HL-60 (cell line): Measurements from ENCODE around the gene COL4A2.

Experiments used
- POLR2AphosphoS5 ChIP-seq: IDR thresholded peaks from 2 replicates; pipeline ENCODE4 v1.6.1; 2012; ENCODE audit warnings: low read depth
- TF ChIP-seq, protein P1 (sequence below): IDR thresholded peaks from one replicate; pipeline ENCODE4 v1.5.1; 2011; ENCODE audit warnings: low read length, control low read depth, inconsistent platforms; ENCODE audit not compliant: insufficient read depth
- TF ChIP-seq, protein P2 (sequence below): IDR thresholded peaks from 2 replicates; pipeline ENCODE4 v1.6.1; 2012; ENCODE audit warnings: low read depth; ENCODE audit not compliant: insufficient replicate concordance

DNA sequence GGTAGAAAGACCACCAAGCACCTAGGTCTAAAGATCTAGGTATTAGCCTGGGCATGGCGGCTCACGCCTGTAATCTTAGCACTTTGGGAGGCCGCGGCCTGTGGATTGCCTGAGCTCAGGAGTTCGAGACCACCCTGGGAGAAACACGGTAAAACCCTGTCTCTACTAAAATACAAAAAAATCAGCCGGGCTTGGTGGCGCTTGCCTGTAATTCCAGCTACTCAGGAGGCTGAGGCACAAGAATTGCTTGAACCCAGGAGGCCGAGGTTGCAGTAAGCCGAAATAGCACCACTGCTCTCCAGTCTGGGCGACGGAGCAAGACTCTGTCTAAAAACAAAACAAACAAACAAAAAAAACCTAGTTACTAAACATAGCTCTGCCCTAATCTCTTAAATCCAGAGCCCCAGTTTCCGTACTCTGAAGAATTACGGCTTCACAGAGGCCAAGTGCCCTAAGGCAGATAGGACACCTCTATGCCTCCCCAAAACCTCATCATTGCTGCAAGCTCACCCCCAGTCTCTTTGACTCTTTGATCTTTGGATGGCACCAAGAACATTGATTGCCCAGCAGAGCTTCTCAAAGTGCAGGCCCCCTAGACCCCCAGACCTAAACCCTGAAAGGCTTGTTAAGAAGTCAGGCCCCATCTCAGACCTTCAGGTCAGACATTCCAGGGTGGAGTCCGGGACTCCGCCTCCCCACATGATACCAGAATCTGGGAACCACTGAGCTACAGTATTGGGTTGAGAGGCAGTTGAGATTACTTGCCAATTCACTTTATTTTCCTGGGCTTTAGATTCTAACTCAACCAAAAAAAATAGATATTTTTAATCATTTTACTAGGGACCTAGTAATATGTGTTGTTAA lies 2.8 kb downstream of the COL4A2 start:
- TF ChIP-seq, protein P1, sequence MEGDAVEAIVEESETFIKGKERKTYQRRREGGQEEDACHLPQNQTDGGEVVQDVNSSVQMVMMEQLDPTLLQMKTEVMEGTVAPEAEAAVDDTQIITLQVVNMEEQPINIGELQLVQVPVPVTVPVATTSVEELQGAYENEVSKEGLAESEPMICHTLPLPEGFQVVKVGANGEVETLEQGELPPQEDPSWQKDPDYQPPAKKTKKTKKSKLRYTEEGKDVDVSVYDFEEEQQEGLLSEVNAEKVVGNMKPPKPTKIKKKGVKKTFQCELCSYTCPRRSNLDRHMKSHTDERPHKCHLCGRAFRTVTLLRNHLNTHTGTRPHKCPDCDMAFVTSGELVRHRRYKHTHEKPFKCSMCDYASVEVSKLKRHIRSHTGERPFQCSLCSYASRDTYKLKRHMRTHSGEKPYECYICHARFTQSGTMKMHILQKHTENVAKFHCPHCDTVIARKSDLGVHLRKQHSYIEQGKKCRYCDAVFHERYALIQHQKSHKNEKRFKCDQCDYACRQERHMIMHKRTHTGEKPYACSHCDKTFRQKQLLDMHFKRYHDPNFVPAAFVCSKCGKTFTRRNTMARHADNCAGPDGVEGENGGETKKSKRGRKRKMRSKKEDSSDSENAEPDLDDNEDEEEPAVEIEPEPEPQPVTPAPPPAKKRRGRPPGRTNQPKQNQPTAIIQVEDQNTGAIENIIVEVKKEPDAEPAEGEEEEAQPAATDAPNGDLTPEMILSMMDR: no peak
- TF ChIP-seq POLR2AphosphoS5: no peak
- TF ChIP-seq, protein P2, sequence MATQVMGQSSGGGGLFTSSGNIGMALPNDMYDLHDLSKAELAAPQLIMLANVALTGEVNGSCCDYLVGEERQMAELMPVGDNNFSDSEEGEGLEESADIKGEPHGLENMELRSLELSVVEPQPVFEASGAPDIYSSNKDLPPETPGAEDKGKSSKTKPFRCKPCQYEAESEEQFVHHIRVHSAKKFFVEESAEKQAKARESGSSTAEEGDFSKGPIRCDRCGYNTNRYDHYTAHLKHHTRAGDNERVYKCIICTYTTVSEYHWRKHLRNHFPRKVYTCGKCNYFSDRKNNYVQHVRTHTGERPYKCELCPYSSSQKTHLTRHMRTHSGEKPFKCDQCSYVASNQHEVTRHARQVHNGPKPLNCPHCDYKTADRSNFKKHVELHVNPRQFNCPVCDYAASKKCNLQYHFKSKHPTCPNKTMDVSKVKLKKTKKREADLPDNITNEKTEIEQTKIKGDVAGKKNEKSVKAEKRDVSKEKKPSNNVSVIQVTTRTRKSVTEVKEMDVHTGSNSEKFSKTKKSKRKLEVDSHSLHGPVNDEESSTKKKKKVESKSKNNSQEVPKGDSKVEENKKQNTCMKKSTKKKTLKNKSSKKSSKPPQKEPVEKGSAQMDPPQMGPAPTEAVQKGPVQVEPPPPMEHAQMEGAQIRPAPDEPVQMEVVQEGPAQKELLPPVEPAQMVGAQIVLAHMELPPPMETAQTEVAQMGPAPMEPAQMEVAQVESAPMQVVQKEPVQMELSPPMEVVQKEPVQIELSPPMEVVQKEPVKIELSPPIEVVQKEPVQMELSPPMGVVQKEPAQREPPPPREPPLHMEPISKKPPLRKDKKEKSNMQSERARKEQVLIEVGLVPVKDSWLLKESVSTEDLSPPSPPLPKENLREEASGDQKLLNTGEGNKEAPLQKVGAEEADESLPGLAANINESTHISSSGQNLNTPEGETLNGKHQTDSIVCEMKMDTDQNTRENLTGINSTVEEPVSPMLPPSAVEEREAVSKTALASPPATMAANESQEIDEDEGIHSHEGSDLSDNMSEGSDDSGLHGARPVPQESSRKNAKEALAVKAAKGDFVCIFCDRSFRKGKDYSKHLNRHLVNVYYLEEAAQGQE: no peak
